Activated CD4-positive, CD25-positive, alpha-beta regulatory T cell (primary cell): Measurements from ENCODE around the gene USP32.
A peak's percentile ranks its signal among the peaks of the same experiment; 100 is the strongest.

Source experiments
- DNase-seq, 4 experiments: peaks; one replicate each; lab custom pipeline; 2025; lab: John Stamatoyannopoulos, UW

USP32 gene

GRCh38 chr17:60153606-60154390 lies 238.1 kb downstream of the USP32 start:
- no peak for DNase-seq

DNA sequence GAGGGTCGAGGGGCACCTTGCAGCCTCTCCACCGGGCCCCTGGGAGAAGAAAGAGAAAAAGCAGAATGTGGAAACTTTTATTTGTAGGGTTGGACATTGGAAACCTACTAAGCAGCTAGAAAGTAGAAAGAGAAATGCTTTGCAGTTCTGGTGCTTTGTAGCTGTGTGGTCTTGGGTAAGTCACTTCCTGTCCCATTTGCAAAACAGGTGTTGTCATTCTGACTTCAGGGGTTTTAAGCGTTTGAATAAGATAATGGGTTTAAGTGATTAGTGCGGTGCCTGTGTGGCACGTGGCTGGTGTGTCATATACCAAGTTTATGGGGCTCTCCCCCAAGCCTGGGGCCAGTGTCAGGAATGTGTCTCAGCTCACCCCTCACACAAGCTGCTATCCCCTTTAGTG lies 240.6 kb downstream of the USP32 start:
- DNase-seq, result no peak

DNA sequence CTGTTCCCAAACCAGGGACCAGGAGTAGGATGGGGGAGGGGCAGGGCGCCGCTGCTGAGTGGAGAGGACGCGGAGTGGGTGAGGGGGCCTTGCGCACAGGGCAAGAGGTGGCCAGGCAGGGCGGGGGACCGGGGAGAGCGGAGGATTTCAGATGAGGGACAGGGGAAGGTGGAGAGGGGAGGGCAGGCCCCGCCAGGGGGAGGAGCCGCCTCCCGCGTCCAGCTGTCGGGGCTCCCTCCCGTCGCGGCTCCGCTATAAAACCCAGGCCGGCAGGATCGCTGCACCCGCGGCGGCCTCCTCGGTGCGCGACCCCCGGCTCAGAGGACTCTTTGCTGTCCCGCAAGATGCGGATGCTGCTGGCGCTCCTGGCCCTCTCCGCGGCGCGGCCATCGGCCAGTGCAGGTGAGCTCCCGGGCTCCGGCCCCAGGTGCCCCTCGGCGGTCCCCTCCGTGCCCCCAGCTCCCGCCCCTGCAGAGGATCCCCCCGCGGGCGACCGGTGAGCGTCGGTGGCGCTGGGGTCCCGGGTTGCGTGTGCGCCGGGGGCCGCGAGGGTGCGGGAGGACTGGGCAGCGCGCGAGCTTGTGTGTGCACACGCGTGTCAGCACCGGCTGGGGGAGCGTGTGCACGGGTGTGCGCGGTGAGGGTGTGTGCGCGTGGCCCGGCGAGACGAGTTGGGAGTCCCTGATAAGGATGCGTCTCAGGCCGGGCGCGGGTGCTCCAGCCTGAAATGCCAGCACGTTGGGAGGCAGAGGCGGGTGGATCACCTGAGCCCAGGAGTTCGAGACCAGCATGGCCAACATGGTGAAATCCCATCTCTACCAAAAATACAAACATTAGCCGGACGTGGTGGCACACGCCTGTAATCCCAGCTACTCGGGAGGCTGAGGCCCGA lies 242.0 kb downstream of the USP32 start, which contains the start of gene CA4:
Gene CA4 (plus strand): TSS at position 283 of the 892 bp plus-strand sequence. CDS start 62 bp downstream, at position 345.
- no peak for DNase-seq

GRCh38 chr17:60148373-60148772 lies 243.6 kb downstream of the USP32 start:
- DNase-seq, result no peak

- DNase-seq, result no peak
Observed at GRCh38 chr17:60147553-60148223, 244.2 kb downstream of the USP32 start.

GRCh38 chr17:60146206-60146605 lies 245.7 kb downstream of the USP32 start:
- no peak for DNase-seq

GRCh38 chr17:60145006-60145935 lies 246.7 kb downstream of the USP32 start:
- DNase-seq, result no peak

DNA sequence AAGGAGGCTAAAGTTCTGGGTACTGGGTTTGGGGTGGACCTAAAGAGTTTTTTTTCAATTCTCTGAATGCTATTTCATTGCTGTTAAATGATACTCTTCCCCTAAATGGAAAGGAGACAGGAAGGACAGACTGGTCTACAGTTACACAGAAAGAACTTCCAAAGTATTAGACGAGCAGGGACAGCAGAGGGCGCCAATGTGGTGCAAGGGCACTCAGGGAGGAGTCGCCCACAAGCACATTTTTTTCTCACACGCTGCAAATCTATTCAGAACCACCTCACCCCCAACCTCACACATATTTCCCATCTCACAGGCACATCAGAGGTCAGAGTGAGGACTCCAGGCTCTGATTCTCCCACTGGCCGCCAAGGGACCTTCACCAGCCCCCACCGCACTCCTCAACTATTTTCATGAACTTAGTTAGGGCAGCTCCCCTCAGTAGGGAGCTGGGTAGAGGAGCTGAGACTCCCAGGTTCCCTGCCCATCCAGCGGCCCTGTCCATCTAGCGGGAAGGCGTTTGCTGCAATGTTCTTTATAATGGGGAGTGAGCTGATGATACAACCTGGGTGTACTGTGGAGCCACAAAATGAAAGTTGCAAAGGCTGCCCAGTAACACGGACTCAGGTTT lies 248.9 kb downstream of the USP32 start:
- peak; percentile 51 to 65 (median 60) for DNase-seq

DNA sequence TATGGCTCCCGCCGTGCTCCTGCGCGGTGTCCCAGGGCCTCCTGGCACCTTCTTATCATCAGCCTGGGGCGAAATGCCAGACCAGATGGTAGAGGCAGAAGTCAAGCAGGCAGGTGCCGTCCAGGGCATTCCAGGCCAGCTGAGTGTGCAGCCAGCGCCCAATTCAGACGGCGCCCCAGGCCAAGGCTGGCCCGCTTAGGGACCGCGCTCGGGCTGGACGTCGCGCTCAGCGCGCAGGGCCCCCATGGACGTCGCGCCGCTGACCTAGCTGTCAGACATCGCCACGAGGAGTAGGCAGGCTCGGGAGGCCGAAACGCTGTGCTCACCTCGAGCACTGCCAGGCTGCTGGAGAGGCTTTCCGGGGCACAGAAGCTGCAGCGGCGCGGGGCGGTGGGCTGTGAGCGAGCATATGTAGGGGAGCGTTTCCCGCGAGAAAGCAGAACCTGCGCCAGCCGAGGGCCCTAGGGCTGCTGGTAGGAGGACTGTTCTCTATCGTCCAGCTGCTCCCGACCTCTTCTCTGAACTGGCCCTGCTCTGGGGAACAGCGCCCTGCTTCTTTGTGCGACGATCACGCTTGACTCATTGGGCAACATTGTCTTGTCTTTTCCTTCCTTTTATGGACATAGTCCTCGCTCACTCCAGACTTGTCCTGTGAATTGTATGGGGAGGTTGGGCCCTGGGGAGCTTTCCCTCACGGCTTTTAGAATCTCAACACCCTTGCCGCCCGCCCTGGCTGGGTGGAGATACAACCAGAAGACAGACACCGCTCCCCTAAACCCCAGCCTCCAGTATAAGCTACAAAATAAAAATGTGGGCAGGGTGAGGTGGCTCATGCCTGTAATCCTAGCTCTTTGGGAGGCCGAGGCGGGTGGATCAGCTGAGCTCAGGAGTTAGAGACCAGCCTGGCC lies 250.6 kb downstream of the USP32 start:
- DNase-seq, result no peak

GRCh38 chr17:60139438-60140285 lies 252.3 kb downstream of the USP32 start:
- peak; percentile 32 to 50 (median 44) for DNase-seq

DNA sequence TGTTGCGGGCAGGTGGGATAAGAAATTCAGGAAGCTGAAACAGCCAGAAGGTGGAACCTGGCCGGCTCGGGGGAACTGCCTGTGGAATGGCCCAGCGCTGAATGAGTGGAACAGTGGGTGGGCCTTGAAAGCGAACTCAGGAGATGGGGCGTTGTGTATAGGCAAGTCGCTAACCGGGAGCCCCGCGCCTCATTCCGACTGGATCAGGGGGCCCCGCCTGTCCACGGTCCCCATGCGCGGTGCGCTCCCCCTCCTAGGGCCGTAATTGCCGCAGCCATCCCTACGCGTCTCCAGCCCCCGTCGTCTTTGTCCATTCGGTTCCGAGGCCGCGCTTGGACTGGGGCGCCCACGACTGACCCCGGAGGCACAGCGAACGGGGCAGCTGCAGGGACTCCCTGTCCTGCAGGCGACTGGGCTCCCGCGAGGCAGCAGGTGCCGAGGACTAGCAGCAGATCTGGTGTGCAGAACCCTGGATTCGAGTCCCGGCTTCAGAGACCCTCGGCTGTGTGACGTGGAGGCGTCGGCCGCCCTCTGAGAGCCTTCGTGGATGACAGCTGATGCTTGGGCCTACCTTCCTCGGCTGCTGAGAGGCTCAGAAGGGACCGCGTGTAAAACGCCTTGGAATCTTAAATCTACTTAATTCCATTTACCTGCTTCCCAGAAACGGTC lies 253.0 kb downstream of the USP32 start:
- DNase-seq, result no peak

DNA sequence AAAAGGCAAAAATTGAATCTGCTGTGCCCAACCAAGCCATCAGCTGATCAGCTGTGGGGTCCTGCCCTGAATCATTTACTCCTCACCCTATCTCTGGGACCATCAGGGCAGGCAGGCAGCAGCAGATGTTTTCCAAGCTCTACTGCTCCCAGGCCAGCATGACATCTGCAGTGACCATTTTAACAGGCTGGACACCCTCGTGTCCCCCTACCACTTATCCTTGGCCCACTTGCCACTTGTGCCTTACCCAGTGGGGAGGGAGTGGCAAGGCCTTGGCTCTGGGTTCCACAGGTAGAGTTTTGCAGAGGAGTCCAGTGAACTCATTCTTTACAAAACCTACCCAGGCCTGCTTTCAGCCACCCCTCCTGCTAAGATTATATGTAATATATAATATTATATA lies 254.2 kb downstream of the USP32 start:
- no peak for DNase-seq

GRCh38 chr17:60135951-60136666 lies 255.8 kb downstream of the USP32 start:
- DNase-seq, result no peak

- peak; percentile 38 to 60 (median 52) for DNase-seq
Observed at GRCh38 chr17:60135151-60135950, 256.6 kb downstream of the USP32 start.

DNA sequence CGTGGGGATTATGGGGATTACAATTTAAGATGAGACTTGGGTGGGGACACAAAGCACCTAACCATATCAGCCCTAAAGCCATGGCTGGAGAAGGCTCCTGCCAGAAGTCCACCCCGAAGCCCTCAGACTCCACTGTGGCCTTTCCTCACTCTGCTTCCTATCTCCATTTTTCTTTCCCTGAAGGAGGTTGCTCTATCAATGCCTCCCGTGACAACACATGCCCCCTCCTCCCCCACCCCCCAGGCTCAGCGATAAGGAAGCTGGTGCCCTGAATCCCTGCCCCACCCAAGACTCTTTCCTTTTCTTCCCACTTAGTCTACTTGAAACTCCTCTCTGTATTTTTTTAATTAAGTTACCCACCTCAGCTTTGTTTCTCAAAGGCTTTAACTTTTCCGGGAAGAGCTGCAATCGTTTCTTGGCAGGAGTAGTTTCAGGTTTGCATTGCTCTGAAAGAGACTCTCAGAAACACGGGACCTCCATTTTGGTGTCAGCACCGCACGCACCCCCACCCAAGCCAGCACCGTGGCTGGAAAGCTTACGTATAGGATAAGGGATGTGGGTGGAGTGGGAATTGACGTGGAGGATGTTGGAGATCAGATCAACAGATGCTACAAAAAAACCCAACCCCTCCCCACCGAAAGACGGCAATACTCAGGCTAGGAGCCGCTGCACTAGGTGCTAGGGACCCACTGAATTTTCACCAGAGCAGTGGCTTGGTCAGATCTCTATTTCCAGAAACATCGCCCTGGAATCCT lies 257.4 kb downstream of the USP32 start:
- DNase-seq, result no peak

DNA sequence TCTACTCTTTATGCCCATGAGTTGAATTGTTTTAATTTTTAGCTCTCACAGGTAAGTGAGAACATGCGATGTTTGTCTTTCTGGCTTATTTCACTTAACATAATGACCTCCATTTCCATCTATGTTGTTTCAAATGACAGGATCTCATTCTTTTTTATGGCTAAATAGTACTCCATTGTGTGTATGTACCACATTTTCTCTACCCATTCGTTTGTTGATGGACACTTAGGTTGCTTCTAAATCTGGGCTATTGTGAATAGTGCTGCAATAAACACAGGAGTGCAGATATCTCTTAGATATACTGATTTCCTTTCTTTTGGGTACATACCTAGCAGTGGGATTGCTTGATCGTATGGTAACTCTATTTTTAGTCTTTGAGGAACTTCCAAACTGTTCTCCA lies 261.5 kb downstream of the USP32 start:
- DNase-seq, result no peak
